NCI-H2081 (cell line): ENCODE results near the gene PTGES3L.
"Not testable (repeated sequence)": the region's sequence is repeated elsewhere in the genome, so short reads cannot be mapped to it uniquely, and the experiment has no call there.

Experiments used
- DNase-seq, 2 experiments: peaks; one replicate each; lab custom pipeline; 2025; lab: John Stamatoyannopoulos, UW

PTGES3L gene

GRCh38 chr17:43014020-43014648, 34.3 kb upstream of the PTGES3L start:
- DNase-seq: no peak

GRCh38 chr17:43013296-43013695, 33.4 kb upstream of the PTGES3L start:
- DNase-seq: no peak

- no peak for DNase-seq
Observed at GRCh38 chr17:43011728-43012472, 32.0 kb upstream of the PTGES3L start.

GRCh38 chr17:43010667-43011308, 30.9 kb upstream of the PTGES3L start:
- no peak for DNase-seq

GRCh38 chr17:43006639-43007551, 27.0 kb upstream of the PTGES3L start, which contains the start of gene IFI35:
Gene IFI35, plus strand, starts transcription at chr17:43006784. Its CDS starts 164 bp downstream, at chr17:43006948.
- DNase-seq: peak; percentile 50 to 82

GRCh38 chr17:43003542-43004172, 23.8 kb upstream of the PTGES3L start:
- DNase-seq: no peak

- not testable (repeated sequence) for DNase-seq
Observed at GRCh38 chr17:43000894-43001293, 21.0 kb upstream of the PTGES3L start.

GRCh38 chr17:42999003-42999525, 19.2 kb upstream of the PTGES3L start:
- no peak for DNase-seq

- peak; percentile 100 for DNase-seq
Observed at GRCh38 chr17:42997984-42998938, 18.4 kb upstream of the PTGES3L start, which contains the start of gene RPL27. Gene RPL27, plus strand, starts transcription at chr17:42998419. Its CDS starts 332 bp downstream, at chr17:42998751.

- DNase-seq: no peak
Observed at GRCh38 chr17:42997390-42997983, 17.6 kb upstream of the PTGES3L start.

GRCh38 chr17:42993913-42994312, 14.0 kb upstream of the PTGES3L start:
- not testable (repeated sequence) for DNase-seq

- DNase-seq: no peak
Observed at GRCh38 chr17:42992872-42993271, 13.0 kb upstream of the PTGES3L start.

- DNase-seq: no peak
Observed at GRCh38 chr17:42991471-42991870, 11.6 kb upstream of the PTGES3L start.

- DNase-seq: no peak
Observed at GRCh38 chr17:42989726-42990652, 10.1 kb upstream of the PTGES3L start.

GRCh38 chr17:42989141-42989540, 9.3 kb upstream of the PTGES3L start:
- DNase-seq: no peak

- DNase-seq: no peak
Observed at GRCh38 chr17:42985225-42985624, 5.3 kb upstream of the PTGES3L start.

- no peak for DNase-seq
Observed at GRCh38 chr17:42982266-42982665, 2.4 kb upstream of the PTGES3L start.

GRCh38 chr17:42980766-42981397, 1.0 kb upstream of the PTGES3L start:
- peak; percentile 46 to 67 for DNase-seq
